Measurements from ENCODE around the gene AFAP1L1. TPM values are rescaled to one million over a fixed set of nuclear protein-coding genes. Genes with fewer than 3 reads are reported as not detected.

AFAP1L1 gene
- total and polyA plus RNA-seq, 2 of the 13 experiments (the other 11 are each of a cell fraction or from before 2014, with no cell fraction given), result 0.38 to 1.0 TPM

GRCh38 chr5:149317281-149318048 lies 45.8 kb downstream of the AFAP1L1 start (continued):
- TF ChIP-seq ZNF891 (CRISPR knock-in tag; IDR thresholded peaks at IDR 0.05), result 0 out of 2 replicates have a peak, but pooled peaks have one; percentile 32
- TF ChIP-seq CHD2 (IDR thresholded peaks at IDR 0.05; ENCODE audit: low read depth, low read length), result no peak
- 0 out of 2 replicates have a peak, but pooled peaks have one; percentile 18 for TF ChIP-seq MIXL1 (CRISPR knock-in tag; IDR thresholded peaks at IDR 0.05)
- no peak for TF ChIP-seq RBM39 (IDR thresholded peaks at IDR 0.05; ENCODE audit: low read depth, low read length, poor library complexity, severe bottlenecking)
- no peak; the same call in 1 of the 2 replicates for TF ChIP-seq MIER3 (CRISPR knock-in tag; IDR thresholded peaks at IDR 0.05; ENCODE audit: borderline replicate concordance)
- TF ChIP-seq TBX3 (IDR thresholded peaks at IDR 0.05; ENCODE audit: borderline replicate concordance), result no peak
- peak in 1 of 2 experiments; percentile 52; a peak in 1 of 4 replicates for TF ChIP-seq KLF16 (CRISPR knock-in tag; IDR thresholded peaks at IDR 0.05)
- TF ChIP-seq UBTF (CRISPR knock-in tag; IDR thresholded peaks at IDR 0.05), result no peak
- TF ChIP-seq, protein P1, sequence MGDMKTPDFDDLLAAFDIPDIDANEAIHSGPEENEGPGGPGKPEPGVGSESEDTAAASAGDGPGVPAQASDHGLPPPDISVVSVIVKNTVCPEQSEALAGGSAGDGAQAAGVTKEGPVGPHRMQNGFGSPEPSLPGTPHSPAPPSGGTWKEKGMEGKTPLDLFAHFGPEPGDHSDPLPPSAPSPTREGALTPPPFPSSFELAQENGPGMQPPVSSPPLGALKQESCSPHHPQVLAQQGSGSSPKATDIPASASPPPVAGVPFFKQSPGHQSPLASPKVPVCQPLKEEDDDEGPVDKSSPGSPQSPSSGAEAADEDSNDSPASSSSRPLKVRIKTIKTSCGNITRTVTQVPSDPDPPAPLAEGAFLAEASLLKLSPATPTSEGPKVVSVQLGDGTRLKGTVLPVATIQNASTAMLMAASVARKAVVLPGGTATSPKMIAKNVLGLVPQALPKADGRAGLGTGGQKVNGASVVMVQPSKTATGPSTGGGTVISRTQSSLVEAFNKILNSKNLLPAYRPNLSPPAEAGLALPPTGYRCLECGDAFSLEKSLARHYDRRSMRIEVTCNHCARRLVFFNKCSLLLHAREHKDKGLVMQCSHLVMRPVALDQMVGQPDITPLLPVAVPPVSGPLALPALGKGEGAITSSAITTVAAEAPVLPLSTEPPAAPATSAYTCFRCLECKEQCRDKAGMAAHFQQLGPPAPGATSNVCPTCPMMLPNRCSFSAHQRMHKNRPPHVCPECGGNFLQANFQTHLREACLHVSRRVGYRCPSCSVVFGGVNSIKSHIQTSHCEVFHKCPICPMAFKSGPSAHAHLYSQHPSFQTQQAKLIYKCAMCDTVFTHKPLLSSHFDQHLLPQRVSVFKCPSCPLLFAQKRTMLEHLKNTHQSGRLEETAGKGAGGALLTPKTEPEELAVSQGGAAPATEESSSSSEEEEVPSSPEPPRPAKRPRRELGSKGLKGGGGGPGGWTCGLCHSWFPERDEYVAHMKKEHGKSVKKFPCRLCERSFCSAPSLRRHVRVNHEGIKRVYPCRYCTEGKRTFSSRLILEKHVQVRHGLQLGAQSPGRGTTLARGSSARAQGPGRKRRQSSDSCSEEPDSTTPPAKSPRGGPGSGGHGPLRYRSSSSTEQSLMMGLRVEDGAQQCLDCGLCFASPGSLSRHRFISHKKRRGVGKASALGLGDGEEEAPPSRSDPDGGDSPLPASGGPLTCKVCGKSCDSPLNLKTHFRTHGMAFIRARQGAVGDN (CRISPR knock-in tag; IDR thresholded peaks at IDR 0.05), result peak; percentile 60
- no peak for TF ChIP-seq KLF15 (CRISPR knock-in tag; IDR thresholded peaks at IDR 0.05; ENCODE audit: borderline replicate concordance)
- TF ChIP-seq CBX1 (IDR thresholded peaks at IDR 0.05; ENCODE audit: low read depth), result no peak
- no peak for TF ChIP-seq RCOR2 (CRISPR knock-in tag; IDR thresholded peaks at IDR 0.05)
- no peak for TF ChIP-seq ZNF616 (CRISPR knock-in tag; IDR thresholded peaks at IDR 0.05; ENCODE audit: low read depth)
- TF ChIP-seq, protein P2, sequence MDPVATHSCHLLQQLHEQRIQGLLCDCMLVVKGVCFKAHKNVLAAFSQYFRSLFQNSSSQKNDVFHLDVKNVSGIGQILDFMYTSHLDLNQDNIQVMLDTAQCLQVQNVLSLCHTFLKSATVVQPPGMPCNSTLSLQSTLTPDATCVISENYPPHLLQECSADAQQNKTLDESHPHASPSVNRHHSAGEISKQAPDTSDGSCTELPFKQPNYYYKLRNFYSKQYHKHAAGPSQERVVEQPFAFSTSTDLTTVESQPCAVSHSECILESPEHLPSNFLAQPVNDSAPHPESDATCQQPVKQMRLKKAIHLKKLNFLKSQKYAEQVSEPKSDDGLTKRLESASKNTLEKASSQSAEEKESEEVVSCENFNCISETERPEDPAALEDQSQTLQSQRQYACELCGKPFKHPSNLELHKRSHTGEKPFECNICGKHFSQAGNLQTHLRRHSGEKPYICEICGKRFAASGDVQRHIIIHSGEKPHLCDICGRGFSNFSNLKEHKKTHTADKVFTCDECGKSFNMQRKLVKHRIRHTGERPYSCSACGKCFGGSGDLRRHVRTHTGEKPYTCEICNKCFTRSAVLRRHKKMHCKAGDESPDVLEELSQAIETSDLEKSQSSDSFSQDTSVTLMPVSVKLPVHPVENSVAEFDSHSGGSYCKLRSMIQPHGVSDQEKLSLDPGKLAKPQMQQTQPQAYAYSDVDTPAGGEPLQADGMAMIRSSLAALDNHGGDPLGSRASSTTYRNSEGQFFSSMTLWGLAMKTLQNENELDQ (CRISPR knock-in tag; IDR thresholded peaks at IDR 0.05; ENCODE audit: borderline replicate concordance), result no peak
- no peak for TF ChIP-seq NR1H2 (CRISPR knock-in tag; IDR thresholded peaks at IDR 0.05; ENCODE audit: borderline replicate concordance, low read depth)
- TF ChIP-seq NR2F6 (IDR thresholded peaks at IDR 0.05), result no peak; the same call in 1 of the 2 replicates
- peak; percentile 10; the same call in 1 of the 2 replicates for TF ChIP-seq NR2F6 (CRISPR knock-in tag; IDR thresholded peaks at IDR 0.05)
- TF ChIP-seq RXRB (CRISPR knock-in tag; IDR thresholded peaks at IDR 0.05; ENCODE audit: borderline replicate concordance), result peak; percentile 34; the same call in 1 of the 2 replicates
- peak; percentile 87 for TF ChIP-seq STAG1 (CRISPR knock-in tag; IDR thresholded peaks at IDR 0.05)
- TF ChIP-seq ESRRA (CRISPR knock-in tag; IDR thresholded peaks at IDR 0.05; ENCODE audit: low read depth), result peak; percentile 86

All from HepG2 (cell line).